GM12874 (cell line): ENCODE measurements around the gene TRAF3IP1.

ENCODE experiments used
- TF ChIP-seq, protein P1 (sequence below): IDR thresholded peaks from 2 replicates; pipeline ENCODE4 v1.5.1; 2011; ENCODE audit warnings: low read depth, mild to moderate bottlenecking, control low read depth, low read length, moderate library complexity; ENCODE audit not compliant: insufficient read depth

Gene TRAF3IP1

GRCh38 chr2:238321467-238321866, 1.1 kb downstream of the TRAF3IP1 start:
- TF ChIP-seq, protein P1, sequence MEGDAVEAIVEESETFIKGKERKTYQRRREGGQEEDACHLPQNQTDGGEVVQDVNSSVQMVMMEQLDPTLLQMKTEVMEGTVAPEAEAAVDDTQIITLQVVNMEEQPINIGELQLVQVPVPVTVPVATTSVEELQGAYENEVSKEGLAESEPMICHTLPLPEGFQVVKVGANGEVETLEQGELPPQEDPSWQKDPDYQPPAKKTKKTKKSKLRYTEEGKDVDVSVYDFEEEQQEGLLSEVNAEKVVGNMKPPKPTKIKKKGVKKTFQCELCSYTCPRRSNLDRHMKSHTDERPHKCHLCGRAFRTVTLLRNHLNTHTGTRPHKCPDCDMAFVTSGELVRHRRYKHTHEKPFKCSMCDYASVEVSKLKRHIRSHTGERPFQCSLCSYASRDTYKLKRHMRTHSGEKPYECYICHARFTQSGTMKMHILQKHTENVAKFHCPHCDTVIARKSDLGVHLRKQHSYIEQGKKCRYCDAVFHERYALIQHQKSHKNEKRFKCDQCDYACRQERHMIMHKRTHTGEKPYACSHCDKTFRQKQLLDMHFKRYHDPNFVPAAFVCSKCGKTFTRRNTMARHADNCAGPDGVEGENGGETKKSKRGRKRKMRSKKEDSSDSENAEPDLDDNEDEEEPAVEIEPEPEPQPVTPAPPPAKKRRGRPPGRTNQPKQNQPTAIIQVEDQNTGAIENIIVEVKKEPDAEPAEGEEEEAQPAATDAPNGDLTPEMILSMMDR = no peak

- TF ChIP-seq, protein P1 = no peak
These were observed 1.7 kb downstream of the TRAF3IP1 start for GRCh38 chr2:238322001-238322411.

DNA sequence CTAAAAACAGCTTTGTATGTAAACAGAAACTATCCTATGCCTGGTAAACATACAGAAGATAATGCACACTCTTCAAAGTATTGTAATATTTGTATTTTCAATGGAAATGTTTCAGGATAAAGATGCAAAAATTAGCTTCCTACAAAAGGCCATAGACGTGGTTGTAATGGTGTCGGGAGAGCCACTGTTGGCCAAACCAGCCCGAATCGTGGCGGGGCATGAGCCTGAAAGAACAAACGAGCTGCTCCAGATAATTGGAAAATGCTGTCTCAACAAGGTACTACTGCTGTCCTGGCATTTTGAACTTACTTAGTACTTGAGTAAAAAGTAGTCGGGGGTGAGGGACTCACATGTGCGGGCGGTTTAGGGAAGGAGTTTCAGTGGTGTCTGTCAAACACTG, 5.4 kb downstream of the TRAF3IP1 start:
- TF ChIP-seq, protein P1 = no peak

DNA sequence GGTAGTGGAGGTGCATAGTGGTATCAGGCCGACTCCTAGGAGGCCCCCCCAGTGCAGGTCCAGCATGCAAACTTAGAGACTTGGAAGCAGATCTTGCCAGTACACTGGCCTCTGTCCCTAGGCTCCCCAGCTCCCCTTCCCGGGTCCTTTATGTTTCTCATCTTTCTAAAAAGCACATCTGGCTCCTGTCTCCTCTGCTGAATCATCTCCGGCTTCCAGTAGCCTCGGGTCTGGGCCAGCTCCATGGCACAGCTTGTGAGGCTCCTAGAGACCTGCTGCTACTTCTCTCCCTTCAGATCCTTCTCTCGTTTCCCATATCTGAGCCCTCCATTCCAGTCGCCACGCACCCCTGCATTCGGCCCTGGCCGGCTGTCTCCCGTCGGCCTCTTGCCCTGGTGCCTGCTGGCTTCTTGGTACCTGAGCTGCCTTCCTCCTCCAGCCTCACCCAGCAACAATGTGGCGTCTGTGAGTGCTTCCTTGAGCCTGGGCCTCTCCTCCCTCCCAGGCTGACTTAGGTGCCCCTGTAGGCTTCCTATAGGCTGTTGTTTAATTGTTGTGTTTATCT, 6.6 kb downstream of the TRAF3IP1 start:
- TF ChIP-seq, protein P1 = no peak

GRCh38 chr2:238327751-238328150, 7.4 kb downstream of the TRAF3IP1 start:
- TF ChIP-seq, protein P1 = no peak

- TF ChIP-seq, protein P1 = no peak
These were observed 10.1 kb downstream of the TRAF3IP1 start for GRCh38 chr2:238330391-238330790.

DNA sequence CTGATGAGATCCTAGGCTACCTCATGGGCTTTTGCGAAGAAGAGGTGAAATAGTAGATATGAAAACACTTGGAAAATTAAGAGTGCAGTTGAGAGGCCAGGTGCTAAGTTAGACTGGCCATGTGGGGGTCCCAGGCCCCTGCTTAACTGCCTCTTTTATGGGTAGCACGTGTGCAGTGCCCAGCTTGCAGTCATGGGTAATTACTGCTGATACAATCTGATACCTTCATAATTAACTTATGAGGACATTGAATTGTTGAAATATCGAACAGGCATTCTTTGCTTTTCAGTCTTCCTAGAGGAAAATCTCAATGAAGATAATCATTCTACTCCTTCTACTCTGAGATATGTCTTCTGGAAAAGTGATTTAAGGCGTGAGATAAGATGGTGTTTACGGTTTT, 11.6 kb downstream of the TRAF3IP1 start:
- TF ChIP-seq, protein P1 = no peak
